ENCODE measurements around the gene SUV39H1.
A peak's percentile ranks its signal among the peaks of the same experiment; 100 is the strongest.

Gene SUV39H1

GRCh38 chrX:48715072-48715471 lies 18.5 kb downstream of the SUV39H1 start:
- DNase-seq, result no peak

GRCh38 chrX:48715876-48716502 lies 19.5 kb downstream of the SUV39H1 start:
- no peak for DNase-seq

- no peak for DNase-seq
These were observed 23.4 kb downstream of the SUV39H1 start for GRCh38 chrX:48719958-48720357.

- no peak for DNase-seq
These were observed 24.2 kb downstream of the SUV39H1 start for GRCh38 chrX:48720577-48721250.

- DNase-seq, result no peak
These were observed 25.4 kb downstream of the SUV39H1 start for GRCh38 chrX:48721916-48722315.

GRCh38 chrX:48726596-48726995 lies 30.1 kb downstream of the SUV39H1 start:
- no peak for DNase-seq

- no peak for DNase-seq
These were observed 32.1 kb downstream of the SUV39H1 start for GRCh38 chrX:48728653-48729052.

GRCh38 chrX:48736303-48736702 lies 39.8 kb downstream of the SUV39H1 start:
- DNase-seq, result no peak

GRCh38 chrX:48736878-48737212 lies 40.3 kb downstream of the SUV39H1 start:
- no peak for DNase-seq

GRCh38 chrX:48737213-48737938 lies 40.8 kb downstream of the SUV39H1 start:
- DNase-seq, result peak; percentile 92 to 95 (median 94)

GRCh38 chrX:48737940-48738339 lies 41.4 kb downstream of the SUV39H1 start:
- peak in 1 of 3 donors; percentile 0 for DNase-seq

- DNase-seq, result no peak
These were observed 45.3 kb downstream of the SUV39H1 start for GRCh38 chrX:48741834-48742233.

- no peak for DNase-seq
These were observed 48.7 kb downstream of the SUV39H1 start for GRCh38 chrX:48745222-48745621.

GRCh38 chrX:48747415-48748016 lies 51.0 kb downstream of the SUV39H1 start:
- DNase-seq, result no peak

- no peak for DNase-seq
These were observed 52.6 kb downstream of the SUV39H1 start for GRCh38 chrX:48749182-48749581.

GRCh38 chrX:48751343-48751742 lies 54.8 kb downstream of the SUV39H1 start:
- peak in 1 of 3 donors; percentile 19 for DNase-seq

GRCh38 chrX:48752498-48752897 lies 56.0 kb downstream of the SUV39H1 start:
- DNase-seq, result peak in 2 of 3 donors; percentile 15 to 19

- DNase-seq, result peak in 1 of 3 donors; percentile 0
These were observed 57.2 kb downstream of the SUV39H1 start for GRCh38 chrX:48753708-48754228.

GRCh38 chrX:48754238-48754637 lies 57.7 kb downstream of the SUV39H1 start:
- no peak for DNase-seq

All from suppressor macrophage treated with lipopolysaccharide for 1 hour (primary cell).